Measurements from ENCODE around the gene NCAPH2. TPM values are rescaled to one million over a fixed set of nuclear protein-coding genes. Genes with fewer than 3 reads are reported as not detected.

The NCAPH2 gene
- total and polyA plus RNA-seq, 2 of the 8 experiments (the other 6 are each of a cell fraction or from before 2014, with no cell fraction given) = 62.2 to 81.6 TPM

DNA sequence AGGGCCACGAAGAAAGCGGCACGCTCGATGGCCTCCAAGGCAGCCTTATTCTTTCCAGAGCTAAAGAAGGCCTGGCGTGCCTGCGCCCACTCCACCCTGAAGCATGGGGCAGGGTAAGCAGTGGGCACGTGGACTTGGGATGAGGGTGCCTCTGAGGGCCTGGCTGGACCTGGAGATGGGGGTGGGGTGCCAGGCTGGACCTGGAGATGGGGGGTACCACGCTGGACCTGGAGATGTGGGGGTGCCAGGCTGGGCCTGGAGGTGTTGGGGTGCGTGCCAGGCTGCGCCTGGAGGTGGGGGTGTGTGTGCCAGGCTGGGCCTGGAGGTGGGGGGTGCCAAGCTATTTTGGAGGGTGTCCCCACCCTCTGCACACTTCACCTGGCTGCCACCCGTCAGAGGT is 64.9 kb downstream of the NCAPH2 start:
- H3K27ac ChIP-seq (ENCODE audit: low read depth, low read length) = no peak overlapping the region
- no peak overlapping the region for H2BK120ac ChIP-seq (replicated peaks; ENCODE audit: low read depth, low read length)
- peaks cover 12 to 38% (median 31%) of the 10 kb centered on the region in 4 experiments; a peak in 7 of 8 replicates for H3K36me3 ChIP-seq (ENCODE audit: control insufficient read depth in 2 of 4, insufficient read depth in 4 of 4, low read length in 3 of 4)
- H3K79me2 ChIP-seq (ENCODE audit: control insufficient read depth in 1 of 2, insufficient read depth in 2 of 2, low read length in 2 of 2) = no peaks in the 10 kb centered on the region
- H2BK20ac ChIP-seq (ENCODE audit: low read length) = no peak overlapping the region
- no peak overlapping the region for H3K4ac ChIP-seq (replicated peaks; ENCODE audit: insufficient read length, low read depth, low read length)
- 87% methylated on average over 11 of the region's 11 CpGs; no CpG with 5 or more reads in 1 of the 2 experiments for WGBS, 2 experiments (ENCODE audit: extremely low coverage in 1 of 2, insufficient coverage in 1 of 2, insufficient read length in 1 of 2, insufficient replicate concordance in 2 of 2, low coverage in 1 of 2, low lambda C conversion rate in 2 of 2, missing lambda C conversion rate in 1 of 2)
- no peak overlapping the region for H2AFZ ChIP-seq (ENCODE audit: low read length)
- CTCF ChIA-PET (ENCODE audit: partially characterized antibody) = interaction anchor here (0.7 to 8.1 kb wide), 11 partner anchors 8 to 119 kb away, joined by 3 to 84 read pairs (median 3); partner anchors contain the start of genes ARSA and SYCE3
- no peaks in the 10 kb centered on the region for H3K79me1 ChIP-seq (ENCODE audit: low read depth, low read length)
- H3K14ac ChIP-seq (ENCODE audit: insufficient read length) = no peak overlapping the region
- no peak overlapping the region for H4K91ac ChIP-seq (replicated peaks; ENCODE audit: insufficient read length, low read length)
- H3K27me3 ChIP-seq (replicated peaks in 1 of 4; ENCODE audit: control insufficient read depth in 3 of 4, extremely low read depth in 1 of 4, insufficient read depth in 3 of 4, low read length in 3 of 4) = no peaks in the 10 kb centered on the region
- H4K5ac ChIP-seq (ENCODE audit: insufficient read length, low read depth, low read length) = no peak overlapping the region
- H3K9me3 ChIP-seq (ENCODE audit: insufficient read depth in 2 of 2, low read depth in 1 of 2, low read length in 1 of 2) = no peaks in the 10 kb centered on the region
- no peak overlapping the region for H3K23ac ChIP-seq (ENCODE audit: insufficient read length)
- H3K23me2 ChIP-seq (ENCODE audit: low read depth, low read length) = no peaks in the 10 kb centered on the region
- POLR2A ChIA-PET (ENCODE audit: partially characterized antibody) = interaction anchor here (2.3 to 3.1 kb wide), 2 partner anchors 9 to 10 kb away, joined by 7 to 10 read pairs; partner anchors contain the start of genes CHKB and SYCE3
- no peak overlapping the region for H2AK5ac ChIP-seq (ENCODE audit: low read depth, low read length)
- FAIRE-seq (no peak), DNase-seq (ENCODE audit: low read depth in 1 of 2, low spot score in 2 of 2) (no peak)
- no peak overlapping the region for H3K56ac ChIP-seq (replicated peaks; ENCODE audit: insufficient read length, low read depth, low read length)
- no peak overlapping the region for H3K4me3 ChIP-seq (ENCODE audit: extremely low read depth in 1 of 4, insufficient read depth in 2 of 4, low read depth in 3 of 4, low read length in 4 of 4)
- H2BK5ac ChIP-seq (ENCODE audit: low read depth, low read length) = no peak overlapping the region
- no peak overlapping the region for H3K4me2 ChIP-seq (ENCODE audit: insufficient read depth in 1 of 2, low read depth in 2 of 2, low read length in 2 of 2)
- no peak overlapping the region for H2BK15ac ChIP-seq (ENCODE audit: low read length)
- H3K9ac ChIP-seq (replicated peaks in 1 of 4; ENCODE audit: extremely low read depth in 1 of 4, low read depth in 3 of 4, low read length in 3 of 4) = no peak overlapping the region
- no peak overlapping the region for H3K18ac ChIP-seq (ENCODE audit: extremely low read depth, low read length)
- peaks cover 4 to 22% of the 10 kb centered on the region in 2 experiments for H4K20me1 ChIP-seq (replicated peaks in 1 of 2; ENCODE audit: control insufficient read depth in 1 of 2, insufficient read depth in 2 of 2, low read length in 2 of 2)
- no peak overlapping the region for H4K8ac ChIP-seq (ENCODE audit: extremely low read depth, insufficient read depth, low read length)
- no peaks in the 10 kb centered on the region for H3K4me1 ChIP-seq (replicated peaks in 1 of 4; ENCODE audit: control insufficient read depth in 3 of 4, insufficient read depth in 4 of 4, low read length in 3 of 4)
- no peak overlapping the region for H2BK12ac ChIP-seq (ENCODE audit: low read depth, low read length)
- no peak for TF ChIP-seq TEAD4 (IDR thresholded peaks at IDR 0.05; ENCODE audit: low read depth, low read length)
- TF ChIP-seq, protein P1, sequence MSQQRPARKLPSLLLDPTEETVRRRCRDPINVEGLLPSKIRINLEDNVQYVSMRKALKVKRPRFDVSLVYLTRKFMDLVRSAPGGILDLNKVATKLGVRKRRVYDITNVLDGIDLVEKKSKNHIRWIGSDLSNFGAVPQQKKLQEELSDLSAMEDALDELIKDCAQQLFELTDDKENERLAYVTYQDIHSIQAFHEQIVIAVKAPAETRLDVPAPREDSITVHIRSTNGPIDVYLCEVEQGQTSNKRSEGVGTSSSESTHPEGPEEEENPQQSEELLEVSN (IDR thresholded peaks at IDR 0.05) = no peak
- TF ChIP-seq, protein P2, sequence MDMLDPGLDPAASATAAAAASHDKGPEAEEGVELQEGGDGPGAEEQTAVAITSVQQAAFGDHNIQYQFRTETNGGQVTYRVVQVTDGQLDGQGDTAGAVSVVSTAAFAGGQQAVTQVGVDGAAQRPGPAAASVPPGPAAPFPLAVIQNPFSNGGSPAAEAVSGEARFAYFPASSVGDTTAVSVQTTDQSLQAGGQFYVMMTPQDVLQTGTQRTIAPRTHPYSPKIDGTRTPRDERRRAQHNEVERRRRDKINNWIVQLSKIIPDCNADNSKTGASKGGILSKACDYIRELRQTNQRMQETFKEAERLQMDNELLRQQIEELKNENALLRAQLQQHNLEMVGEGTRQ (IDR thresholded peaks at IDR 0.05; ENCODE audit: low read length) = no peak
- no peak for TF ChIP-seq GTF2F1 (IDR thresholded peaks at IDR 0.05; ENCODE audit: borderline replicate concordance, low read depth, low read length)
- no peak for TF ChIP-seq KDM1A (IDR thresholded peaks at IDR 0.05; ENCODE audit: borderline replicate concordance, low read length)
- no peak for TF ChIP-seq JUND (IDR thresholded peaks at IDR 0.05; ENCODE audit: low read length)
- no peak for TF ChIP-seq BCL11A (IDR thresholded peaks at IDR 0.05; ENCODE audit: low read depth in 2 of 2, low read length in 2 of 2)
- TF ChIP-seq EP300 (IDR thresholded peaks at IDR 0.05; ENCODE audit: borderline replicate concordance in 1 of 2, low read depth in 2 of 2, low read length in 2 of 2) = no peak
- no peak for TF ChIP-seq RFX5 (IDR thresholded peaks at IDR 0.05; ENCODE audit: borderline replicate concordance, low read depth, low read length)
- no peak for TF ChIP-seq BACH1 (IDR thresholded peaks at IDR 0.05; ENCODE audit: low read length)

Measured in H1 (cell line).